Activated T-cell treated with anti-CD3 and anti-CD28 coated beads, Interleukin-2, amount 50 U/mL, for 4 hours (primary cell): ENCODE results near the gene RHBDD2. TPM values are rescaled to one million over a fixed set of nuclear protein-coding genes. Genes with fewer than 3 reads are reported as not detected.

Source experiments
- ATAC-seq, 2 donors: fragments of 200-7000 bp; cut with Tn5 transposase; one replicate each; pipeline ENCODE4 v1.10.0; 2021
- DNase-seq: peaks from one replicate; pipeline ENCODE4 v3.0.0-alpha.2; 2020
- H3K27me3 Mint-ChIP-seq: one replicate; pipeline ENCODE4 v1.8.0; 2021; ENCODE audit warnings: low read depth, mixed read lengths
- H3K36me3 Mint-ChIP-seq: one replicate; pipeline ENCODE4 v1.8.0; 2022; ENCODE audit warnings: mixed read lengths; ENCODE audit not compliant: insufficient read depth
- H3K4me1 Mint-ChIP-seq: one replicate; pipeline ENCODE4 v1.8.0; 2021; ENCODE audit warnings: low read depth, mixed read lengths
- H3K4me3 Mint-ChIP-seq: one replicate; pipeline ENCODE4 v1.8.0; 2021; ENCODE audit warnings: mild to moderate bottlenecking, moderate library complexity, mixed read lengths
- H3K9me3 Mint-ChIP-seq: one replicate; pipeline ENCODE4 v1.8.0; 2021; ENCODE audit warnings: mixed read lengths
- total RNA-seq, 3 donors: library from RNA; stranded (reverse); gene quantifications; one replicate each; pipeline ENCODE4 v1.2.1, GENCODE V29; 2021

The RHBDD2 gene
- total RNA-seq, 3 donors from 2014 or later, result 28.0 to 35.5 (median 33.3) TPM

DNA sequence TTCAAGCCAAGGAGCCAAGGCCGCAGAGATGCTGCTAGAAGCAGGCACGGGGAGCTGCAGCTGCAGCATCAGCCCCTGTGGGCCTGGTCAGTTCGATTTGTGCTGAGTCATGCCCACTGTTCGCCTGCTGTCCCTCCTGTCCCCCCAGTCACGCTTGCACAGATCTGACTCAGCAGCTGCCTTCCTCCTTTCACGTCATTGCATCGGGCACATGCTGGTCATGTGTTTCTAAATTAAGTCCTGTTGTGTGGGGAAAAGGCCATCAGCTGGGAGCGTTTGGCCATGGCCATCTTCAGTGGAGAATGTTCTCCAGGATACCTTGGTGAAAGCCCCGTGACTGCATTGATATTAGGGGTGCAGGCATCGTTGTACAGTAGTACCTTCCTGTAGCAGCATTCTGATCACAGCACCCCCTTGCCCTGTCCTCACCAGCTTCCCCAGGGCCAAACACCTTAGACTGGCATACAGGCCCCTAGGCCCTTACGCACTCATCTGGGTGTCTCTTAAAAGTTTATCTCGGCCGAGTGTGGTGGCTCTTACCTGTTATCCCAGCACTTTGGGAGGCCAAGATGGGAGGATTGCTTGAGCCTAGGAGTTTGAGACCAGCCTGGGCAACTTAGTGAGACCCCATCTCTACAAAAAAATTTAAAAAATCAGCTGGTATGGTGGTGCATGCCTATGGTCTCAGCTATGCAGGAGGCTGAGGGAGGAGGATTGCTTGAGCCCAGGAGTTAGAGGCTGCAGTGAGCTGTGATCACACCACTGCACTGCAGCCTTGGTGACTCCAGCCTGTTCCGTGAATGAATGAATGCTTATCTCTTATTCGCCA lies 59.3 kb downstream of the RHBDD2 start:
- H3K4me3 Mint-ChIP-seq, result no peak overlapping the region
- no peaks in the 10 kb centered on the region for H3K4me1 Mint-ChIP-seq
- no peak for ATAC-seq
- peaks cover 5% of the 10 kb centered on the region for H3K9me3 Mint-ChIP-seq
- H3K27me3 Mint-ChIP-seq, result no peaks in the 10 kb centered on the region
- no peak for DNase-seq
- peaks cover 9% of the 10 kb centered on the region for H3K36me3 Mint-ChIP-seq

Other genes with a start within 250 kb of the RHBDD2 start
- 1 to 10 TPM in 2 of 3 donors, under 1 TPM in 1; 0.90 to 2.3 (median 1.3) TPM for gene HIP1, start 140.1 kb upstream of the RHBDD2 start, total RNA-seq
- not detected for gene CCL26, start 106.8 kb upstream of the RHBDD2 start, total RNA-seq
- gene CCL24, start 65.2 kb upstream of the RHBDD2 start, total RNA-seq, result not detected
- 10 to 100 TPM; 40.8 to 63.6 (median 57.7) TPM for gene POR, start 36.1 kb downstream of the RHBDD2 start, total RNA-seq
- 10 to 100 TPM; 20.4 to 26.6 (median 20.6) TPM for gene TMEM120A, start 115.6 kb downstream of the RHBDD2 start, total RNA-seq
- gene STYXL1, start 169.0 kb downstream of the RHBDD2 start, total RNA-seq, result 10 to 100 TPM; 19.6 to 34.5 (median 20.6) TPM
- gene MDH2, start 169.1 kb downstream of the RHBDD2 start, total RNA-seq, result 100 to 1,000 TPM; 274 to 310 (median 296) TPM